ENCODE measurements around the gene RGS7. TPM values are rescaled to one million over a fixed set of nuclear protein-coding genes. Genes with fewer than 3 reads are reported as not detected.

RGS7 gene
- total and polyA plus RNA-seq, 10 of the 15 experiments (the other 5 are each of a cell fraction or from before 2014, with no cell fraction given), result not detected

DNA sequence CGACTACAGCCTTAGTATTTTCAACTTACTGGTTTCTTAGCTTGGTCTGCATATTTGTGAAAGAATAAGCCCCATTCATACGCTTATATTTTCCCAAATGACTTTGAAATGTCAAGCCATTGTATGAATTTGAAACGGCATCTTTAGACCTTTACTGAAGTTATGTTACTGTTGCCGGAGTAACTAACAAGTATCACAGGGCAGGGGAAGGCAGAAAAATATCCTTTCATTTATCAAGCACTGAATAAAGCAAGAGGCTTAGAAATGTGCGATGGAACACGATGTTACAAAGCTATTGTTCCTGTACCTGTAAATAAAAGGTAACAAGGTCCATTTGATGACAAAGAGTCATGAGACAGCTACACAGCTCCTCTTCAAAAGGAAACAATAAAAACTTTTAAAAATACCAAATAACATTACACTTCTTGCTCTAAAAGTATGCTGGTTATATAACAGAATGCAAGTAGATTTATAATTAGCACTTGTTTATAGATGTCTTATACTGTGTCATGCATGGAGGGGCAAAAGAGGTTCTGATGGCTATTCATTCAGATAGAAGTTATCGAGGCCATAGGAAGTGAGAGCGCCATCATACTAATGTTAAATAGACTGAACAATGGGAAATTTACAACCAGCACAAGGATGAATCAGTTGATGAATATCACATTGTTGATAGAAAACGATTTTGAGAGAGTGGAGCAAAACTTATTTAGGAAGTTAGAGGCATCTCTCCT is 322.6 kb downstream of the RGS7 start:
- WGBS (ENCODE audit: insufficient coverage, insufficient replicate concordance, low lambda C conversion rate, missing lambda C conversion rate), result 20% methylated on average over 9 of the region's 9 CpGs
- Histone ChIP-seq H3K79me2 (ENCODE audit: control insufficient read depth, insufficient read depth, low read length) (no peaks in the 10 kb centered on the region), H3K9ac (ENCODE audit: control insufficient read depth, insufficient read depth, low read length) (no peak overlapping the region), H3K4me1 (ENCODE audit: control insufficient read depth, insufficient read depth, low read length) (no peaks in the 10 kb centered on the region), H3K9me3 (replicated peaks; ENCODE audit: control insufficient read depth, insufficient read depth, low read length) (no peaks in the 10 kb centered on the region), H2AFZ (ENCODE audit: control insufficient read depth, low read depth, low read length) (no peak overlapping the region), H3K36me3 (ENCODE audit: control insufficient read depth in 2 of 2, insufficient read depth in 2 of 2, low read length in 1 of 2) (no peaks in the 10 kb centered on the region), H3K27me3 (replicated peaks in 1 of 2; ENCODE audit: control insufficient read depth in 2 of 2, insufficient read depth in 2 of 2, low read length in 1 of 2) (no peaks in the 10 kb centered on the region), H3K27ac (ENCODE audit: control insufficient read depth, insufficient read depth) (no peak overlapping the region), H4K20me1 (ENCODE audit: control insufficient read depth, insufficient read depth) (no peaks in the 10 kb centered on the region), H3K4me2 (ENCODE audit: control insufficient read depth, insufficient read depth) (no peak overlapping the region), H3K4me3 (no peak overlapping the region)
- RAD21 ChIA-PET (ENCODE audit: unreplicated experiment), result no interaction called here
- intact Hi-C loops (cut with micrococcal nuclease; ENCODE audit: unreplicated experiment), result no loop called here
- FAIRE-seq (no peak), ATAC-seq (no peak), DNase-seq (ENCODE audit: low read depth, low spot score) (no peak)
- POLR2A ChIA-PET, result no interaction called here
- in situ Hi-C loops (cut with MboI), result no loop called here
- no TSS peak for BruUV-seq (replicated peaks)
- SMC1A ChIA-PET (ENCODE audit: uncharacterized antibody, unreplicated experiment), result no interaction called here
- CTCF ChIA-PET, result no interaction called here
- TF ChIP-seq, protein P1, sequence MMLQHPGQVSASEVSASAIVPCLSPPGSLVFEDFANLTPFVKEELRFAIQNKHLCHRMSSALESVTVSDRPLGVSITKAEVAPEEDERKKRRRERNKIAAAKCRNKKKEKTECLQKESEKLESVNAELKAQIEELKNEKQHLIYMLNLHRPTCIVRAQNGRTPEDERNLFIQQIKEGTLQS (IDR thresholded peaks at IDR 0.05; ENCODE audit: borderline replicate concordance, extremely low read depth, low read depth, low read length), result no peak
- TF ChIP-seq ZSCAN29 (IDR thresholded peaks at IDR 0.05) (no peak), RBBP5 (conservative IDR thresholded peaks at IDR 0.05) (no peak), SMAD1 (IDR thresholded peaks at IDR 0.05; ENCODE audit: low read depth, partially characterized antibody) (no peak), MYC (IDR thresholded peaks at IDR 0.05; ENCODE audit: insufficient read depth, insufficient read length, insufficient replicate concordance, low read length, severe bottlenecking) (no peak), NRF1 (conservative IDR thresholded peaks at IDR 0.05; ENCODE audit: low read depth, low read length) (no peak), POLR2A (IDR thresholded peaks at IDR 0.05; ENCODE audit: low read depth, low read length) (no peak), RUNX3 (IDR thresholded peaks at IDR 0.05; ENCODE audit: low read length) (no peak), KAT2A (conservative IDR thresholded peaks at IDR 0.05; ENCODE audit: control insufficient read depth, low read depth, low read length) (no peak), GABPA (IDR thresholded peaks at IDR 0.05; ENCODE audit: low read depth) (no peak), MYB (IDR thresholded peaks at IDR 0.05; ENCODE audit: borderline replicate concordance, low read depth, low read length) (no peak), ZNF217 (IDR thresholded peaks at IDR 0.05) (no peak)
- TF ChIP-seq, protein P2, sequence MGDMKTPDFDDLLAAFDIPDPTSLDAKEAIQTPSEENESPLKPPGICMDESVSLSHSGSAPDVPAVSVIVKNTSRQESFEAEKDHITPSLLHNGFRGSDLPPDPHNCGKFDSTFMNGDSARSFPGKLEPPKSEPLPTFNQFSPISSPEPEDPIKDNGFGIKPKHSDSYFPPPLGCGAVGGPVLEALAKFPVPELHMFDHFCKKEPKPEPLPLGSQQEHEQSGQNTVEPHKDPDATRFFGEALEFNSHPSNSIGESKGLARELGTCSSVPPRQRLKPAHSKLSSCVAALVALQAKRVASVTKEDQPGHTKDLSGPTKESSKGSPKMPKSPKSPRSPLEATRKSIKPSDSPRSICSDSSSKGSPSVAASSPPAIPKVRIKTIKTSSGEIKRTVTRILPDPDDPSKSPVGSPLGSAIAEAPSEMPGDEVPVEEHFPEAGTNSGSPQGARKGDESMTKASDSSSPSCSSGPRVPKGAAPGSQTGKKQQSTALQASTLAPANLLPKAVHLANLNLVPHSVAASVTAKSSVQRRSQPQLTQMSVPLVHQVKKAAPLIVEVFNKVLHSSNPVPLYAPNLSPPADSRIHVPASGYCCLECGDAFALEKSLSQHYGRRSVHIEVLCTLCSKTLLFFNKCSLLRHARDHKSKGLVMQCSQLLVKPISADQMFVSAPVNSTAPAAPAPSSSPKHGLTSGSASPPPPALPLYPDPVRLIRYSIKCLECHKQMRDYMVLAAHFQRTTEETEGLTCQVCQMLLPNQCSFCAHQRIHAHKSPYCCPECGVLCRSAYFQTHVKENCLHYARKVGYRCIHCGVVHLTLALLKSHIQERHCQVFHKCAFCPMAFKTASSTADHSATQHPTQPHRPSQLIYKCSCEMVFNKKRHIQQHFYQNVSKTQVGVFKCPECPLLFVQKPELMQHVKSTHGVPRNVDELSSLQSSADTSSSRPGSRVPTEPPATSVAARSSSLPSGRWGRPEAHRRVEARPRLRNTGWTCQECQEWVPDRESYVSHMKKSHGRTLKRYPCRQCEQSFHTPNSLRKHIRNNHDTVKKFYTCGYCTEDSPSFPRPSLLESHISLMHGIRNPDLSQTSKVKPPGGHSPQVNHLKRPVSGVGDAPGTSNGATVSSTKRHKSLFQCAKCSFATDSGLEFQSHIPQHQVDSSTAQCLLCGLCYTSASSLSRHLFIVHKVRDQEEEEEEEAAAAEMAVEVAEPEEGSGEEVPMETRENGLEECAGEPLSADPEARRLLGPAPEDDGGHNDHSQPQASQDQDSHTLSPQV (IDR thresholded peaks at IDR 0.05), result no peak
- TF ChIP-seq, protein P3, sequence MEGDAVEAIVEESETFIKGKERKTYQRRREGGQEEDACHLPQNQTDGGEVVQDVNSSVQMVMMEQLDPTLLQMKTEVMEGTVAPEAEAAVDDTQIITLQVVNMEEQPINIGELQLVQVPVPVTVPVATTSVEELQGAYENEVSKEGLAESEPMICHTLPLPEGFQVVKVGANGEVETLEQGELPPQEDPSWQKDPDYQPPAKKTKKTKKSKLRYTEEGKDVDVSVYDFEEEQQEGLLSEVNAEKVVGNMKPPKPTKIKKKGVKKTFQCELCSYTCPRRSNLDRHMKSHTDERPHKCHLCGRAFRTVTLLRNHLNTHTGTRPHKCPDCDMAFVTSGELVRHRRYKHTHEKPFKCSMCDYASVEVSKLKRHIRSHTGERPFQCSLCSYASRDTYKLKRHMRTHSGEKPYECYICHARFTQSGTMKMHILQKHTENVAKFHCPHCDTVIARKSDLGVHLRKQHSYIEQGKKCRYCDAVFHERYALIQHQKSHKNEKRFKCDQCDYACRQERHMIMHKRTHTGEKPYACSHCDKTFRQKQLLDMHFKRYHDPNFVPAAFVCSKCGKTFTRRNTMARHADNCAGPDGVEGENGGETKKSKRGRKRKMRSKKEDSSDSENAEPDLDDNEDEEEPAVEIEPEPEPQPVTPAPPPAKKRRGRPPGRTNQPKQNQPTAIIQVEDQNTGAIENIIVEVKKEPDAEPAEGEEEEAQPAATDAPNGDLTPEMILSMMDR (IDR thresholded peaks at IDR 0.05 in 2 of 3, conservative IDR thresholded peaks at IDR 0.05 in 1 of 3; ENCODE audit: control insufficient read depth in 2 of 3, extremely low read depth in 1 of 3, insufficient read depth in 1 of 3, low read depth in 3 of 3, low read length in 3 of 3), result no peak
- TF ChIP-seq, protein P4, sequence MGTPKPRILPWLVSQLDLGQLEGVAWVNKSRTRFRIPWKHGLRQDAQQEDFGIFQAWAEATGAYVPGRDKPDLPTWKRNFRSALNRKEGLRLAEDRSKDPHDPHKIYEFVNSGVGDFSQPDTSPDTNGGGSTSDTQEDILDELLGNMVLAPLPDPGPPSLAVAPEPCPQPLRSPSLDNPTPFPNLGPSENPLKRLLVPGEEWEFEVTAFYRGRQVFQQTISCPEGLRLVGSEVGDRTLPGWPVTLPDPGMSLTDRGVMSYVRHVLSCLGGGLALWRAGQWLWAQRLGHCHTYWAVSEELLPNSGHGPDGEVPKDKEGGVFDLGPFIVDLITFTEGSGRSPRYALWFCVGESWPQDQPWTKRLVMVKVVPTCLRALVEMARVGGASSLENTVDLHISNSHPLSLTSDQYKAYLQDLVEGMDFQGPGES (IDR thresholded peaks at IDR 0.05), result no peak
- TF ChIP-seq, protein P5, sequence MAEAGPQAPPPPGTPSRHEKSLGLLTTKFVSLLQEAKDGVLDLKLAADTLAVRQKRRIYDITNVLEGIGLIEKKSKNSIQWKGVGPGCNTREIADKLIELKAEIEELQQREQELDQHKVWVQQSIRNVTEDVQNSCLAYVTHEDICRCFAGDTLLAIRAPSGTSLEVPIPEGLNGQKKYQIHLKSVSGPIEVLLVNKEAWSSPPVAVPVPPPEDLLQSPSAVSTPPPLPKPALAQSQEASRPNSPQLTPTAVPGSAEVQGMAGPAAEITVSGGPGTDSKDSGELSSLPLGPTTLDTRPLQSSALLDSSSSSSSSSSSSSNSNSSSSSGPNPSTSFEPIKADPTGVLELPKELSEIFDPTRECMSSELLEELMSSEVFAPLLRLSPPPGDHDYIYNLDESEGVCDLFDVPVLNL (IDR thresholded peaks at IDR 0.05; ENCODE audit: low read depth, low read length), result no peak

All from GM12878 (cell line).